PFSK-1 (cell line): ENCODE measurements around the gene ATP2B2.

ENCODE experiments used
- POLR2AphosphoS5 ChIP-seq: IDR thresholded peaks from 2 replicates; pipeline ENCODE4 v1.6.1; 2012; ENCODE audit warnings: low read depth, mild to moderate bottlenecking, control low read depth, low read length, moderate library complexity
- REST ChIP-seq, 2 experiments: IDR thresholded peaks; 2 replicates each; pipeline versions ENCODE4 v1.6.1 to v1.8.0; 2011 to 2012; ENCODE audit warnings: low read depth in 2 of 2, low read length in 2 of 2, control low read depth in 1 of 2, inconsistent platforms in 1 of 2, mild to moderate bottlenecking in 1 of 2, moderate library complexity in 1 of 2; ENCODE audit not compliant: insufficient read depth in 1 of 2
- SIN3A ChIP-seq: IDR thresholded peaks from 2 replicates; pipeline ENCODE4 v1.6.1; 2012; ENCODE audit warnings: mild to moderate bottlenecking, low read length, moderate library complexity, borderline replicate concordance; ENCODE audit not compliant: insufficient read depth
- TAF1 ChIP-seq: IDR thresholded peaks from 2 replicates; pipeline ENCODE4 v1.6.1; 2012; ENCODE audit warnings: low read length, control low read depth, borderline replicate concordance; ENCODE audit not compliant: insufficient read depth

DNA sequence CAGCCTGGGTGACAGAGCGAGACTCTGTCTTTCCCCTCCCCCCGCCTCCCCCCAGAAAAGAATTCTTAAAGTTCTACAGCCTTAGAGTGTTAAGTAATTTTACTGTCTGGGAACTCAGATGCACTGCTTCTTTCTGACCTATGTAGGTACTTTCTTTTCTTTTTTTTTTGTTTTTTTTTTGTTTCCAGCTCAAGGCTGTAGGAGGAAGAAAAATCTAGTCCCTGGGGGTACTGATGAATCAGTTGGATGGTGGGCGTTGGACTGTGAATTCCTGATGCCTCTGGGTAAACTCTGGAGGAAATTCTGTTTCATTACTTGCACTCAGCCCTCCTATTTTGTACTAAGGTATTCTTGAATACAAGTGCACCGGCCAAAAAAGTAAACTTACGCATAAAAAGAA, 223.4 kb downstream of the ATP2B2 start:
- no peak for TF ChIP-seq POLR2AphosphoS5
- no peak for TF ChIP-seq REST (IDR thresholded peaks at IDR 0.05; ENCODE audit: insufficient read depth in 1 of 2, low read depth in 2 of 2, low read length in 2 of 2)
- no peak for TF ChIP-seq TAF1
- no peak for TF ChIP-seq SIN3A
